Activated CD8-positive, alpha-beta memory T cell treated with anti-CD3 and anti-CD28 coated beads, Interleukin-2, amount 50 U/mL, for 1 hour (primary cell): ENCODE data around the gene HEG1.

Source experiments
- DNase-seq: peaks from one replicate; pipeline ENCODE4 v3.0.0-alpha.2; 2020; ENCODE audit errors: extremely low read depth

HEG1 gene

GRCh38 chr3:125014570-125015179 lies 41.1 kb downstream of the HEG1 start:
- DNase-seq, result no peak

GRCh38 chr3:125013095-125013494 lies 42.7 kb downstream of the HEG1 start:
- DNase-seq, result no peak

- DNase-seq, result no peak
These were observed 43.9 kb downstream of the HEG1 start for GRCh38 chr3:125011941-125012340.

GRCh38 chr3:125010393-125010792 lies 45.4 kb downstream of the HEG1 start:
- no peak for DNase-seq

GRCh38 chr3:125008766-125009165 lies 47.0 kb downstream of the HEG1 start:
- no peak for DNase-seq

- DNase-seq, result no peak
These were observed 49.5 kb downstream of the HEG1 start for GRCh38 chr3:125006291-125006731.

GRCh38 chr3:125005676-125006075 lies 50.1 kb downstream of the HEG1 start:
- no peak for DNase-seq

- DNase-seq, result no peak
These were observed 50.6 kb downstream of the HEG1 start for GRCh38 chr3:125005222-125005621.

GRCh38 chr3:125003859-125004595 lies 51.8 kb downstream of the HEG1 start:
- DNase-seq, result no peak

- DNase-seq, result no peak
These were observed 52.4 kb downstream of the HEG1 start for GRCh38 chr3:125003369-125003853.

- DNase-seq, result no peak
These were observed 53.1 kb downstream of the HEG1 start for GRCh38 chr3:125002414-125003368.

GRCh38 chr3:125001557-125002413 lies 54.0 kb downstream of the HEG1 start:
- no peak for DNase-seq

GRCh38 chr3:125000661-125001060 lies 55.1 kb downstream of the HEG1 start:
- DNase-seq, result no peak

- no peak for DNase-seq
These were observed 55.8 kb downstream of the HEG1 start for GRCh38 chr3:124999897-125000435.

GRCh38 chr3:124999317-124999716 lies 56.5 kb downstream of the HEG1 start:
- no peak for DNase-seq

GRCh38 chr3:124998247-124998630 lies 57.6 kb downstream of the HEG1 start:
- DNase-seq, result no peak

GRCh38 chr3:124997303-124998246 lies 58.2 kb downstream of the HEG1 start:
- DNase-seq, result no peak

- DNase-seq, result no peak
These were observed 60.3 kb downstream of the HEG1 start for GRCh38 chr3:124995460-124995994.

GRCh38 chr3:124993466-124993865 lies 62.3 kb downstream of the HEG1 start:
- DNase-seq, result no peak

- DNase-seq, result no peak
These were observed 63.8 kb downstream of the HEG1 start for GRCh38 chr3:124992041-124992440.
